Measurements from ENCODE around the gene SPSB4.

SPSB4 gene

DNA sequence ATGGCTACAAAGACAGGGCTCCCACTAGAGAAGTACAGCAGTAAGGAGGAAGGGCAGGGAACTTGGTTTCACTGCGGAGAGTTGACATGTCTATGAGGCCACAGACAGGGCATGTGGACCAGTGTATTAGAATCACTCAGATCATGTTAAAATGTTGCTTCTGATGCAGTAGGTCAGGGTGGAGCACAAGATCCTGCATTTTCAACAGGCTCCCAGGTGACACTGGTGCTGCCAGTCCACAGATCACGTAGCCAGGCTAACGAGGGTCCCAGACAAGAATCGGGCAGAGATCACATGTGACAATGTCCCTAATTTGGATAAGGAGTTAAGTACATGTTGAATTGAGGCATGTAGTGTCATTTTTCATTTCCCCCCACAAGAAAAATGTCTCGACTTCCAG is 73.6 kb downstream of the SPSB4 start:
- TF ChIP-seq, protein P1, sequence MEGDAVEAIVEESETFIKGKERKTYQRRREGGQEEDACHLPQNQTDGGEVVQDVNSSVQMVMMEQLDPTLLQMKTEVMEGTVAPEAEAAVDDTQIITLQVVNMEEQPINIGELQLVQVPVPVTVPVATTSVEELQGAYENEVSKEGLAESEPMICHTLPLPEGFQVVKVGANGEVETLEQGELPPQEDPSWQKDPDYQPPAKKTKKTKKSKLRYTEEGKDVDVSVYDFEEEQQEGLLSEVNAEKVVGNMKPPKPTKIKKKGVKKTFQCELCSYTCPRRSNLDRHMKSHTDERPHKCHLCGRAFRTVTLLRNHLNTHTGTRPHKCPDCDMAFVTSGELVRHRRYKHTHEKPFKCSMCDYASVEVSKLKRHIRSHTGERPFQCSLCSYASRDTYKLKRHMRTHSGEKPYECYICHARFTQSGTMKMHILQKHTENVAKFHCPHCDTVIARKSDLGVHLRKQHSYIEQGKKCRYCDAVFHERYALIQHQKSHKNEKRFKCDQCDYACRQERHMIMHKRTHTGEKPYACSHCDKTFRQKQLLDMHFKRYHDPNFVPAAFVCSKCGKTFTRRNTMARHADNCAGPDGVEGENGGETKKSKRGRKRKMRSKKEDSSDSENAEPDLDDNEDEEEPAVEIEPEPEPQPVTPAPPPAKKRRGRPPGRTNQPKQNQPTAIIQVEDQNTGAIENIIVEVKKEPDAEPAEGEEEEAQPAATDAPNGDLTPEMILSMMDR (IDR thresholded peaks at IDR 0.05; ENCODE audit: control insufficient read depth, extremely low read depth, insufficient read depth): no peak
- DNase-seq (ENCODE audit: low read depth): no peak
- no peak overlapping the region for H3K4me3 ChIP-seq (ENCODE audit: low read depth, low read length)

DNA sequence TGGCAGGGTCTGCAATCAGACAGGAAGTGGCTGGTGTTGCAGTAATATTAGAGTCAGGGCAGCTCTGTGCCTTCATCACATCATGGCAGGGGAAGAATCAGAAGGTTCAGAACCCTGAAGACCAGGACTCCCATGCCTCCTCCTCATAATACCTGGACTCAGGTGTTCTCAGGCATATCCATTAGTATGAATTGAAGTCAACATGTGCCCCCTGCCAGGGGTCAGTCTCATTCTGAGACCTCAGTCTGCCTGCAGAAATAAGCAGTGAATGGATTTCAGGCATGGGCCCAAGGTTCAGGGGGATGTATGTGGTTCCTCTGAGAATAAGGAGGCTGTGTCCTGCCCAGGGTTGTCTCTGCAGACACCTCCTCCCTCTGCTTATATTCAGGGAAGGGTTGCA is 74.2 kb downstream of the SPSB4 start:
- TF ChIP-seq, protein P1 (IDR thresholded peaks at IDR 0.05; ENCODE audit: control insufficient read depth, extremely low read depth, insufficient read depth): no peak
- DNase-seq (ENCODE audit: low read depth): no peak
- H3K4me3 ChIP-seq (ENCODE audit: low read depth, low read length): no peak overlapping the region

DNA sequence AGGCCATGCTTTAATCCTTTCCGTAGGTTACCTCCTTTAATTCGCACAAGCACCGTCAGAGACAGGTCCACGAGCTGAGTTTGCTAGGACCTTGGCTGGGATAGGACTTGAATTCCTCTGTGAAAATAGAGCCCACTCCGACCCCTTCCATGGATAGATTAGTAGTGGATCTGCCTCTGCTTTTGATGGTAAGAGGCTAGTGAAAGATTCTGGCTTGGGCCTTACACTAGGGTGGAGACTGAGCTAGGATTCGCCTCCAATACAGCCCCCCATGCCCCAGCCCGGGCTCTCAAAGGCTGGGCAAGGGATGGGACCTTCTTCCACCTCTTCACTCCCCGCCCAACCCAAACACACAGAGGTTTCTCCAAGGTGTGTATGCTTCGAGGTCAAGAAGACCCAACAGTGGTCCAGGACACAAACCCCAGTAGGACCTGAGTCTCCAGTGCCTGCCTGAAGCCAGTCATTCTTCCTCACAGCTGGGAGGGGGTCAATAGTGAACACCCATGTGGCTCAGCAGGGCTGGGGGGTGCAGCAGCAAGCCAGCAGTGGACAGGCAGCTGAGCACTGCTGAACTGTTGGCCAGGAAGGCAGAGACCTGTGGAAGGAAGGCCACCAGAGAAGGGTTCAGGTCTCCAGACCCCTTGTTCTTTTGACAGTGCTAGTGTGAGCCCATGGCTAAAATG is 75.7 kb downstream of the SPSB4 start:
- H3K4me3 ChIP-seq (ENCODE audit: low read depth, low read length): no peak overlapping the region
- DNase-seq (ENCODE audit: low read depth): no peak
- TF ChIP-seq, protein P1 (IDR thresholded peaks at IDR 0.05; ENCODE audit: control insufficient read depth, extremely low read depth, insufficient read depth): no peak

DNA sequence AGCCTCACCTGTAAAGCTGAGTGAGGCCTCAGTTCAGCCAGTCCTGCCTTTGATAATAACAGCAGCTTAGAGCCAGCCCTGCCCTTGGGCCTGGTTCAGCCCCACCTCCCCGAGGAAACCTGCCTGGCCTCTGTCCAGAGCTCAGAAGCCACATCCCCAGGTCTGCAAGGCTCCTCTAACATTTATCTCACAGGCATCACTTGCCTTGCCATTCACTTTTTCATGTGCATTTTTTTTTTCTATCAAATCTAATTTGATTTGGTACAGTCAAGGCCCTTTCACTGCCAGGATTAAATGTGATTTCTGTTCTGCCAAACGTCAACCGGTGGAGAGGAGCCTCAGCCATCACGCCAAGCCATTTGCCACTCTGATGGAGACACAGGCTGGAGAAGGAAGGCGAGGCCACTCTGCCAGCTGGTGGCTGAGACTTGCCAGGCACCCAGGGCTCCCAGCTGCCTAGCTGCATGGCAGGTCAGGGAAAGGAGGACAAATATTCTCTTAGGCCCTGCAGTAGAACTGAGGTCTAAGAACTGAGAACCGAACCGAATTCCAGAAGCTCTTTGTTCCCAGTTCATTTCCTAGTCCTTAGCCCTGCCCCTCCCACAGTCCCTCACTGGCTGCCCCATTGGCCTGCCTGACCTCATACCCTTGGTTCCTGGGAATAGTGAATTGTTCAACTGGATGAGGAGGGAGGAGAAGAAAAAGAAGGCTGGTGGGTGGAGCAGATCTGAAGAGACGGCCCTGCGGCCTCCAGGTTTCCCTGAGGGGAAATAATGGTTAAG is 76.4 kb downstream of the SPSB4 start:
- H3K4me3 ChIP-seq (ENCODE audit: low read depth, low read length): no peak overlapping the region
- no peak for DNase-seq (ENCODE audit: low read depth)
- TF ChIP-seq, protein P1 (IDR thresholded peaks at IDR 0.05; ENCODE audit: control insufficient read depth, extremely low read depth, insufficient read depth): no peak

GRCh38 chr3:141128126-141128777 is 77.1 kb downstream of the SPSB4 start:
- no peak overlapping the region for H3K4me3 ChIP-seq (ENCODE audit: low read depth, low read length)
- no peak for DNase-seq (ENCODE audit: low read depth)
- TF ChIP-seq, protein P1 (IDR thresholded peaks at IDR 0.05; ENCODE audit: control insufficient read depth, extremely low read depth, insufficient read depth): no peak

DNA sequence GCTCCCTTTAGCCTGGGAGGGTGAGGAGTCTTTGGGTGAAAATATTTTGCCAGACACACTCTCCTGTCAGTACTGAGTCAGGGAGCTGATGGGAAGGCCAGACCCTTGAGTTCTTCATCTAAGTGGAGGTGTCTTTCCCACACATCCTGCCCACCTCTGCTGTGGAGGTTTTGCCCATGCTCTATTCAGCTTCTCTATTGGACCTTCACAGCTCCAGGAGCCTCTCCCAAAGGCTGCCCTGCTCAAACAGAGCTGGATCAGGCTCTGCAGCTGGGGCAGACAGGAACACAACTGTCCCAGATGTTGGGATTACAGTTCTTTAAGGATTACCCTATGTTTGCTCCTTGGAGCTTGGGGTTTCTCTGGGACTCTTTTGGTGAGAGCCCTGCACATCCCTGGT is 77.9 kb downstream of the SPSB4 start:
- H3K4me3 ChIP-seq (ENCODE audit: low read depth, low read length): no peak overlapping the region
- DNase-seq (ENCODE audit: low read depth): no peak
- TF ChIP-seq, protein P1 (IDR thresholded peaks at IDR 0.05; ENCODE audit: control insufficient read depth, extremely low read depth, insufficient read depth): no peak

Data from LNCaP clone FGC (cell line).